Psoas muscle (tissue), 8 donors: Measurements from ENCODE around the gene HPS5. TPM values are rescaled to one million over a fixed set of nuclear protein-coding genes. Genes with fewer than 3 reads are reported as not detected.
A peak's percentile ranks its signal among the peaks of the same experiment; 100 is the strongest.

Source experiments
- ATAC-seq, 4 donors: fragments of 200-7000 bp; cut with Tn5 transposase; one replicate each; pipeline ENCODE4 v1.9.1; 2020; ENCODE audit warnings: moderate library complexity in 3 of 4, mild to moderate bottlenecking in 2 of 4
- DNase-seq, 2 donors: peaks; one replicate each; pipeline ENCODE4 v3.0.0-alpha.2; 2020
- H3K27ac ChIP-seq: fragments of 200-600 bp; one replicate; pipeline ENCODE4 v1.8.0; 2022
- H3K27me3 ChIP-seq, 3 donors: fragments of 200-600 bp in 1 of 3; one replicate each; pipeline versions ENCODE4 v1.6.1 to v1.8.0; 2013 to 2022; ENCODE audit warnings: low read length in 2 of 3, mild to moderate bottlenecking in 2 of 3, moderate library complexity in 1 of 3; ENCODE audit not compliant: insufficient read depth in 3 of 3
- H3K36me3 ChIP-seq, 2 donors: fragments of 200-600 bp in 1 of 2; one replicate each; pipeline versions ENCODE4 v1.6.1 to v1.8.0; 2013 to 2022; ENCODE audit warnings: low read depth in 1 of 2, mild to moderate bottlenecking in 1 of 2, moderate library complexity in 1 of 2; ENCODE audit not compliant: insufficient read depth in 1 of 2
- H3K4me1 ChIP-seq: fragments of 200-600 bp; one replicate; pipeline ENCODE4 v1.8.0; 2022
- H3K4me3 ChIP-seq: fragments of 200-600 bp; one replicate; pipeline ENCODE4 v1.8.0; 2022; ENCODE audit warnings: mild to moderate bottlenecking
- H3K9me3 ChIP-seq: fragments of 200-600 bp; one replicate; pipeline ENCODE4 v1.8.0; 2022
- whole genome bisulfite sequencing, 3 donors: extraction: QIAGEN DNeasy Blood & Tissue Kit; methylation state at CpG; one replicate each; pipeline versions ENCODE4 v1.1.6 to v1.1.7; 2013; 5-methylcytosine and 5-hydroxymethylcytosine counted together
- intact Hi-C, 2 donors: fragments of 100-400 bp; cut with DNase I; formaldehyde crosslinking; loops; one replicate each; pipeline versions ENCODE4 v1.11.0 to v1.14.2; 2022
- polyA plus RNA-seq, 3 donors: library from polyadenylated mRNA; stranded (reverse); fragments of 200-250 nt; gene quantifications; one replicate each; pipeline ENCODE4 v1.2.3, GENCODE V29; 2013
- total RNA-seq, 4 donors: library from RNA; stranded (reverse); fragmentation: NEBNext Ultra II Directional in 2 of 4; extraction: Animal tissue kit (Norgen Biotek cat#: 25700) in 2 of 4; gene quantifications; one replicate each; pipeline versions ENCODE4 v1.2.1 to v1.2.4, GENCODE V29; 2021 to 2023
- TF ChIP-seq, protein P1 (sequence below): fragments of 200-600 bp; IDR thresholded peaks from one replicate; pipeline ENCODE4 v1.8.0; 2022; ENCODE audit warnings: antibody characterized with exemption
- donor health status: healthy with polysubstance abuse.
- donor health status: DM: no; HTN: no; CAD: no; lungs with moderate emphysema.
- donor health status: Bipolar disorder and iron deficiency.
- donor health status: healthy.
- donor health status: DM: yes; HTN: yes; CAD: no.
- donor health status: DM: no; HTN: no; CAD: no.
- donor health status: DM: no; HTN: no; CAD: no.
- donor health status: DM: yes; HTN: yes; CAD: no.

HPS5 gene
- total and polyA plus RNA-seq, 7 donors, result 4.9 to 11.9 (median 9.9) TPM

DNA sequence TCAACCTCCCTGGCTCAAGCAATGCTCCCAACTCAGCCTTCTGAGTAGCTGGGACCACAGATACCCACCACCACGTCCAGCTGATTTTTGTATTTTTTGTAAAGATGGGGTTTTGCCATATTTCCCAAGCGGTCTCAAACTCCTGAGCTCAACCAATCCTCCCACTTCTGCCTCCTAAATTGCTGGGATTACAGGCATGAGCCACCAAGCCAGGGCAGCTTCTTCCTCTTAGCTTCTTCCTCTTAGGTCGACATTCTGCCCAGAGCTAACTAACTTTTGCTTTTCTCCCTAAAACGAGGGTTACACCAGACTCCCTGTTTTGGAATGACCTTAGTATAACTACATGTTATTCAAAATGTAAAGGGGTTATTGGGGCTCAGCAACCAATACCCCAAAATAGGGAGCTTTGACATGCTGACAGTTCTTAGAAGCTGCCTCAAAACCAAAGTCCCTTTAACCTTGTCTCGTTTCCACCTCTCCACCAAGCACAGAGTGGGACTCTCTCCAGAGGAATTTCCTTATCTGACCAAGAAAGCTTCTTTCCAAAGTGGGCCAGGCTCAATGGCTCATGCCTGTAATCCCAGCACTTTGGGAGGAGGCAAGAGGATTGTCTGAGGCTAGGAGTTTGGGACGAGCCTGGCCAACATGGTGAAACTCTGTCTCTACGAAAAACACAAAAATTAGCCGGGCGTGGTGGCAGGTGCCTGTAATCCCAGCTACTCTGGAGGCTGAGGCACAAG is 7.0 kb downstream of the HPS5 start:
- WGBS, 3 donors, result 86 to 93% (median 86%) methylated on average over 9 of the region's 9 CpGs
- ATAC-seq (no peak), DNase-seq (no peak)
- Histone ChIP-seq H3K9me3 (no peaks in the 10 kb centered on the region), H3K27ac (no peak overlapping the region), H3K27me3 (no peaks in the 10 kb centered on the region), H3K36me3 (peaks cover 0 to 23% of the 10 kb centered on the region in 2 donors), H3K4me1 (no peaks in the 10 kb centered on the region), H3K4me3 (no peak overlapping the region)
- TF ChIP-seq, protein P1, sequence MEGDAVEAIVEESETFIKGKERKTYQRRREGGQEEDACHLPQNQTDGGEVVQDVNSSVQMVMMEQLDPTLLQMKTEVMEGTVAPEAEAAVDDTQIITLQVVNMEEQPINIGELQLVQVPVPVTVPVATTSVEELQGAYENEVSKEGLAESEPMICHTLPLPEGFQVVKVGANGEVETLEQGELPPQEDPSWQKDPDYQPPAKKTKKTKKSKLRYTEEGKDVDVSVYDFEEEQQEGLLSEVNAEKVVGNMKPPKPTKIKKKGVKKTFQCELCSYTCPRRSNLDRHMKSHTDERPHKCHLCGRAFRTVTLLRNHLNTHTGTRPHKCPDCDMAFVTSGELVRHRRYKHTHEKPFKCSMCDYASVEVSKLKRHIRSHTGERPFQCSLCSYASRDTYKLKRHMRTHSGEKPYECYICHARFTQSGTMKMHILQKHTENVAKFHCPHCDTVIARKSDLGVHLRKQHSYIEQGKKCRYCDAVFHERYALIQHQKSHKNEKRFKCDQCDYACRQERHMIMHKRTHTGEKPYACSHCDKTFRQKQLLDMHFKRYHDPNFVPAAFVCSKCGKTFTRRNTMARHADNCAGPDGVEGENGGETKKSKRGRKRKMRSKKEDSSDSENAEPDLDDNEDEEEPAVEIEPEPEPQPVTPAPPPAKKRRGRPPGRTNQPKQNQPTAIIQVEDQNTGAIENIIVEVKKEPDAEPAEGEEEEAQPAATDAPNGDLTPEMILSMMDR, result no peak
- intact Hi-C loops, result loop anchor here in 1 of 2 donors (10.0 kb wide), 1 partner anchor 300 kb away; the partner anchor contains the start of gene SERGEF

DNA sequence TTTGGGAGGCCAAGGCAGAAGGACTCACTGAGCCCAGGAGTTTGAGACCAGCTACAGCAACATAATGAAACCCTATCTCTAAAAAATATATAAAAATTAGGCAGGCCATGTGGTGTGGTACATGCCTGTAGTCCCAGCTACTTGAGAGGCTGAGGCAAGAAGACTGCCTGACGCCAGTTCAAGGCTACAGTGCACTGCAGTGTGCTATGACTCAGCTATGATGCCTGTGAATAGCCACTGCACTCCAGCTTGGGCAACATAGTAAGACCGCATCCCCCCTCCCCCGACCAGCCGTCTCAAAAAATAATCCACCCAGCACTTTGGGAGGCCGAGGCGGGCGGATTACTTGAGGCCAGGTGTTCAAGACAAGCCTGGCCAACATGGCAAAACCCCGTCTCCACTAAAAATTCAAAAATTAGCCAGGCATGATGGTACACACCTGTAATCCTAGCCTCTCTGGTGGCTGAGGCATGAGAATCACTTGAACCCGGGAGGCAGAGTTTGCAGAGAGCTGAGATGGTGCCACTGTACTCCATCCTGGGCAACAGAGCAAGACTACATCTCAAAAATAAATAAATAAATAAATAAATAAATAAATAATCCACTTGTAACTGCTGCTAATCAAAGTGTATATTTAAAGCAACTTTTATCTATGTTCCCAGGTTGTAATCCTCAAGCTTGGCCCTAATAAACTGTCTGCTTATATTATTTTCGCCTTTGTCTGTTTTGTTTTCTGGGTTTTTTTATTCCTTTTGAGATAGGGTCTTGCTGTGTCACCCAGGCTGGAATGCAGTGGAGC is 7.8 kb downstream of the HPS5 start:
- H3K4me3 ChIP-seq, result no peak overlapping the region
- no peaks in the 10 kb centered on the region for H3K9me3 ChIP-seq
- ATAC-seq (peak in 1 of 4 donors; percentile 50), DNase-seq (no peak)
- intact Hi-C loops, result loop anchor here in 1 of 2 donors (10.0 kb wide), 1 partner anchor 299 kb away; the partner anchor contains the start of gene SERGEF
- 73 to 81% (median 74%) methylated on average over 10 of the region's 10 CpGs for WGBS, 3 donors
- no peaks in the 10 kb centered on the region for H3K27me3 ChIP-seq
- TF ChIP-seq, protein P1, result no peak
- H3K4me1 ChIP-seq, result no peaks in the 10 kb centered on the region
- peaks cover 3 to 31% of the 10 kb centered on the region in 2 donors for H3K36me3 ChIP-seq
- H3K27ac ChIP-seq, result no peak overlapping the region

DNA sequence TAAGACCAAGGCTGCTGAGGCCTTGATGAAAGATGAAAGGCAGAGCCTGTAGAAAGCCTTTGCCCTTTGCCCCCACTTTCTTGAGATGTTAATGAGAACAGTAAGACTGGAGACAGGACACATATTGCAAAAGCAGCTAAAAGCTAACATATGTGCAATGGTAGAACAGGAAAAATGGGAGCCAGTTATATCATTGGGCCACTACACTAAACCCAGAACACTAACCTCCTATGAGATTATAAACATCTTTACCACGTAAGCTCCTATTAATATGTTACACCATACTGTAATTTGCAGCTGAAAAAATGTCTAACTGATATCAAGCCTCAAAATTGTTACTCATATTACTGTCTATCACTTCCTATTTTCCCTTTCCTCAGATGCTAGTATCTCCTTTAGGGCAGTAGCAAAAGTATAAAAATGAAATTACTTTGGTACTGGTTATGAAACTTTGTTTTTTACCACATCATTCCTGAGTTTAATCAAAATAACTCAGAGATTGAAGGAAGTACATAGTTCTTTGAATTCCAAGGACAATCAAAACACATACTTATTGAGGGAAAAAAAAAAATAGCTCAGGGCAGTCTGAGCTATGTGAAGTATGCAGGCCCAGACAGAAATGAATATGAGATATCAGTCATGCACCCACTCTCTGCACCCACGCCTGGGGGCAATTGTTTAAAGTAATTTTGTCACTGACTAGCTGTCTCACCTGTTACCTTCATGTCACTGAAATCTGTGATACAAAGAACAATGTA is 9.1 kb downstream of the HPS5 start:
- TF ChIP-seq, protein P1, result no peak
- DNase-seq (no peak), ATAC-seq (no peak)
- Histone ChIP-seq H3K4me1 (no peaks in the 10 kb centered on the region), H3K27ac (no peak overlapping the region), H3K9me3 (no peaks in the 10 kb centered on the region), H3K36me3 (peaks cover 5 to 44% of the 10 kb centered on the region in 2 donors), H3K27me3 (no peaks in the 10 kb centered on the region), H3K4me3 (no peak overlapping the region)
- intact Hi-C loops, result loop anchor here in 1 of 2 donors (10.0 kb wide), 1 partner anchor 298 kb away; the partner anchor contains the start of gene SERGEF
- WGBS, 3 donors, result 86 to 90% (median 90%) methylated on average over 2 of the region's 2 CpGs

DNA sequence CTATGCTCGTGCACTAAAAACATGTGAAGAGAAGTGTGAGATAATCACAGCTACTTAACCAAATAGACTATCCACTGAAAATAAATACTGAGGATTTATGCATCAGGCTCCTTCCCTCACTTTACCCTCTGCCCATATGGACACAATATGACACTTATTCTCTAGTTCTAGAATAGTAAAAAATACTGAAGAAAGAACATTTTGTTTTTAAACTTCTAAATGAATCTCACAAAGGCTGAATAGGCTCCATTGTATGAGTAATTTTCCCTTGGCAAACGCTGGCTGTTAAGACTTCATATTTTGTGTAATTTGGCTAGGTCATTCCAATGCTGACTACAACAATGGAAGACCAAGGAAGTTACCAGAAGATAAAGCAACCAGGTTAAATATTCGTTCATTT is 9.9 kb downstream of the HPS5 start:
- no peaks in the 10 kb centered on the region for H3K9me3 ChIP-seq
- H3K4me3 ChIP-seq, result no peak overlapping the region
- no peak for DNase-seq
- no peaks in the 10 kb centered on the region for H3K27me3 ChIP-seq
- peaks cover 5 to 53% of the 10 kb centered on the region in 2 donors for H3K36me3 ChIP-seq
- 67 to 81% (median 79%) methylated on average over 3 of the region's 3 CpGs for WGBS, 3 donors
- TF ChIP-seq, protein P1, result no peak
- intact Hi-C loops, result loop anchor here in 1 of 2 donors (10.0 kb wide), 1 partner anchor 297 kb away; the partner anchor contains the start of gene SERGEF
- ATAC-seq, result no peak
- no peaks in the 10 kb centered on the region for H3K4me1 ChIP-seq
- H3K27ac ChIP-seq, result no peak overlapping the region
